Right lobe of liver (tissue), 6 donors: ENCODE results near the gene KCNMA1. TPM values are rescaled to one million over a fixed set of nuclear protein-coding genes. Genes with fewer than 3 reads are reported as not detected.

Source experiments
- ATAC-seq, 4 donors: fragments of 200-7000 bp; cut with Tn5 transposase; one replicate each; pipeline ENCODE4 v1.9.1; 2020; ENCODE audit warnings: mild to moderate bottlenecking in 4 of 4, moderate library complexity in 4 of 4
- DNase-seq, 3 donors: peaks; one replicate each; pipeline ENCODE4 v3.0.0-alpha.2; 2020
- H3K27ac ChIP-seq, 3 donors: fragments of 200-600 bp; one replicate each; pipeline ENCODE4 v1.8.0; 2022
- H3K27me3 ChIP-seq, 2 donors: fragments of 200-600 bp; one replicate each; pipeline ENCODE4 v1.8.0; 2022
- H3K36me3 ChIP-seq, 4 donors: fragments of 200-600 bp; sonication (generic) in 1 of 4; one replicate each; pipeline versions ENCODE4 v1.5.1 to v1.8.0; 2017 to 2022; ENCODE audit warnings: control low read depth in 1 of 4
- H3K4me1 ChIP-seq, 4 donors: fragments of 200-600 bp; sonication (generic) in 1 of 4; one replicate each; pipeline versions ENCODE4 v1.5.1 to v1.8.0; 2017 to 2022; ENCODE audit warnings: control low read depth in 1 of 4
- H3K4me3 ChIP-seq, 3 donors: fragments of 200-600 bp; one replicate each; pipeline ENCODE4 v1.8.0; 2022
- H3K9me3 ChIP-seq, 4 donors: fragments of 200-600 bp; sonication (generic) in 1 of 4; one replicate each; pipeline versions ENCODE4 v1.5.1 to v1.8.0; 2017 to 2022; ENCODE audit warnings: control low read depth in 1 of 4
- POLR2A ChIP-seq: fragments of 450-650 bp; IDR thresholded peaks from one replicate; pipeline ENCODE4 v1.6.1; 2017; ENCODE audit warnings: antibody characterized with exemption, mild to moderate bottlenecking
- WGBS: methylation state at CpG from one replicate; pipeline ENCODE4 v1.1.6; 2018; ENCODE audit warnings: low coverage, low lambda C conversion rate; ENCODE audit not compliant: insufficient coverage; ENCODE audit errors: missing lambda C conversion rate; 5-methylcytosine and 5-hydroxymethylcytosine counted together
- intact Hi-C, 2 donors: fragments of 100-400 bp; cut with DNase I; formaldehyde crosslinking; loops; one replicate each; pipeline versions ENCODE4 v1.11.2 to v1.14.1; 2022
- total RNA-seq, 6 experiments: library from RNA; depleted of rRNA in 2 of 6; stranded (reverse); fragments of >200 nt in 2 of 6; fragmentation: NEBNext Ultra II Directional in 3 of 6; extraction: Animal tissue kit (Norgen Biotek cat#: 25700) in 3 of 6; gene quantifications; one replicate each; pipeline versions ENCODE4 v1.1.0 to v1.2.4, GENCODE V29; 2016 to 2023
- TF ChIP-seq, protein P1 (sequence below), 4 donors: fragments of 200-600 bp in 3 of 4; fragments of 450-650 bp in 1 of 4; IDR thresholded peaks; one replicate each; pipeline versions ENCODE4 v1.5.1 to v1.8.0; 2016 to 2022; ENCODE audit warnings: antibody characterized with exemption in 4 of 4, mild to moderate bottlenecking in 2 of 4
- donor health status: DM: no; HTN: yes; CAD: no.
- donor health status: DM: no; HTN: no; CAD: no.
- donor health status: DM: no; HTN: no; CAD: no.
- donor health status: DM: no; HTN: yes; CAD: no.
- donor health status: DM: no; HTN: yes; CAD: no.

KCNMA1 gene
- total RNA-seq, 6 experiments from 2014 or later = 5.7 to 48.0 (median 15.1) TPM

DNA sequence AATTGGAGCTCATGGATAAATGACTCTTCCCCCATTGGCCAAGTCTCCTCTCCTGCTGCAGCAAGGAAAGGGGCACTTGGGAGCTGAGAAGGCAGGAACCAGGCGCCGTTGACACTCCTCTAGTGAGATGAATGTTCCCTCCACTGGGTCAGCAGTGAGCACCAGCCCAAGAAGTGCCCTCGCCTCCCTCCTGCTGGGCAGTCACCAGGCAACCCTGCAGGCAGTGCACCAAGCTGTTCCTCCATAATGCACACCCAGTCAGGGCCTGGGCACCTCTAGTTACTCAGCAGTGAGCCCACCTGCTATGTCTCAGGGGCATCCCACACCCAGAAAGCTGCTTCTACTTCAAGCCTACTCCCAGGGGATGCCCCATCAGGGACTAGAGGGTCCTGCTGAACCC is 84.3 kb downstream of the KCNMA1 start:
- Histone ChIP-seq H3K36me3 (no peaks in the 10 kb centered on the region), H3K27me3 (no peaks in the 10 kb centered on the region), H3K27ac (peak overlapping the region; percentile 5 to 90 (median 70)), H3K4me1 (peaks cover 0 to 45% (median 12%) of the 10 kb centered on the region in 4 donors), H3K4me3 (no peak overlapping the region), H3K9me3 (no peaks in the 10 kb centered on the region)
- WGBS = 80% methylated on average over 1 of the region's 3 CpGs
- DNase-seq (no peak), ATAC-seq (no peak)
- intact Hi-C loops = no loop called here
- TF ChIP-seq, protein P1, sequence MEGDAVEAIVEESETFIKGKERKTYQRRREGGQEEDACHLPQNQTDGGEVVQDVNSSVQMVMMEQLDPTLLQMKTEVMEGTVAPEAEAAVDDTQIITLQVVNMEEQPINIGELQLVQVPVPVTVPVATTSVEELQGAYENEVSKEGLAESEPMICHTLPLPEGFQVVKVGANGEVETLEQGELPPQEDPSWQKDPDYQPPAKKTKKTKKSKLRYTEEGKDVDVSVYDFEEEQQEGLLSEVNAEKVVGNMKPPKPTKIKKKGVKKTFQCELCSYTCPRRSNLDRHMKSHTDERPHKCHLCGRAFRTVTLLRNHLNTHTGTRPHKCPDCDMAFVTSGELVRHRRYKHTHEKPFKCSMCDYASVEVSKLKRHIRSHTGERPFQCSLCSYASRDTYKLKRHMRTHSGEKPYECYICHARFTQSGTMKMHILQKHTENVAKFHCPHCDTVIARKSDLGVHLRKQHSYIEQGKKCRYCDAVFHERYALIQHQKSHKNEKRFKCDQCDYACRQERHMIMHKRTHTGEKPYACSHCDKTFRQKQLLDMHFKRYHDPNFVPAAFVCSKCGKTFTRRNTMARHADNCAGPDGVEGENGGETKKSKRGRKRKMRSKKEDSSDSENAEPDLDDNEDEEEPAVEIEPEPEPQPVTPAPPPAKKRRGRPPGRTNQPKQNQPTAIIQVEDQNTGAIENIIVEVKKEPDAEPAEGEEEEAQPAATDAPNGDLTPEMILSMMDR (IDR thresholded peaks at IDR 0.05) = no peak
- no peak for TF ChIP-seq POLR2A

DNA sequence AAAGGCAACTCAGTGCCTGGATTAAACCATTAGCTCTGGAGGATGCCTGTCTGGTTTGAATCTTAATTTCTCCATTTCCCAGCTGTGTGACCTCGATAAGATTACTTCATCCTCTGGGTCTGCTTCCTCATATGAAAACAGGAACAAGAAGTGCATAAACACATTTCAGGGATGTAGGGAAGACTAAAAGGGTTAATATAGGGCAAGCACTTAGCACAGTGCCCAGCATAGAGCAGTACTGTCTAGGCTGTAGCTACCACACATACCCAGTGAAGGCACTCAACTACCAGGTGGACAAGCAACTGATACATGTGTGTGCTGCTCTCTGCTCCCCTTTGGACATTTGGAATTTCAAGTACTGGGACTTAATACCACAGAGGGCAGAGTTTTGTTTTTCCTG is 85.4 kb downstream of the KCNMA1 start:
- Histone ChIP-seq H3K9me3 (no peaks in the 10 kb centered on the region), H3K27me3 (no peaks in the 10 kb centered on the region), H3K4me3 (no peak overlapping the region), H3K27ac (peak overlapping the region in 2 of 3 donors; percentile 5 to 90), H3K36me3 (no peaks in the 10 kb centered on the region), H3K4me1 (peaks cover 0 to 39% (median 12%) of the 10 kb centered on the region in 4 donors)
- peak in 3 of 4 donors; percentile 14 to 19 (median 19) for ATAC-seq
- DNase-seq = no peak
- intact Hi-C loops = no loop called here
- 60% methylated on average over 1 of the region's 1 CpG for WGBS
- peak; percentile 41 for TF ChIP-seq POLR2A
- TF ChIP-seq, protein P1 (IDR thresholded peaks at IDR 0.05) = no peak

DNA sequence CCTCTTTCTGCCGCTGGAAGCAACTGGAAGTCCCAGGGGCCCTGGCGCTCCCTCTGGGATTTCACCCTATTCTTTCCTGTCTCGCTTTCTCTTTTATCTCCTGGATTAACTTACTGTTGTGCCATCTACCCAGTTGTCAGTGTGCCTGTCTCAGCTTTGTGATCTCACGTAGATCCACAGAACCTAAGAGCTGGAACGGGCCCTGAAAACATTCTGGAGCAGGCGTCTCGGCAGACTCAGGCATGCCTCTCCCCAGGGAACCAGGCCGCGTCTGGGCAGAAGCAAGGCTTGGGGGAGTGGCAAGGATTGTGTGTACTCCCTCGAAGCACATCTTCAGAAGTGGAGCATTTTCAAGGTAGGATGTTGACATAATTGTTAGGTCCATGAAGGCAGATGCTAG is 87.2 kb downstream of the KCNMA1 start:
- Histone ChIP-seq H3K4me1 (peaks cover 0 to 21% (median 8%) of the 10 kb centered on the region in 4 donors), H3K36me3 (no peaks in the 10 kb centered on the region), H3K27me3 (no peaks in the 10 kb centered on the region), H3K27ac (no peak overlapping the region), H3K9me3 (no peaks in the 10 kb centered on the region), H3K4me3 (no peak overlapping the region)
- 84% methylated on average over 10 of the region's 10 CpGs for WGBS
- no peak for TF ChIP-seq POLR2A
- TF ChIP-seq, protein P1 (IDR thresholded peaks at IDR 0.05) = no peak
- intact Hi-C loops = no loop called here
- no peak for DNase-seq
- no peak for ATAC-seq

DNA sequence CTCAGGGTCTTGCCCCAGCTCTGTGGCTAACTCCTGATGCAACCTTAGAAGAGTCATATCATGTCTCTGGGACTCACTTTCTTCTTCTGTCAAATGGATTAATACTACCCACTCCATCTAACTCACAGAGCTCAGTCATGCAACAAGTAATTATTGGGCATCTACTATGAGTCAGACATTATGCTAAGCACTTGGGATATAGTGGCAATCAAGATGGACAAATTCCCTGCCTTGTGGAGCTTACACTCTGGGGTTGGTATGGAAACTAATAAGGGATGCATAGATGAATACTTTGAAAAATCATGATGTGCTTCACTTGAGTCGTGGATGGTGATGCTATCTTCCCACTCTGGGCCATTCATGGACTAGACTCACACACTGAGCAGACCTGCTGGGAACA is 88.9 kb downstream of the KCNMA1 start:
- 83% methylated on average over 1 of the region's 1 CpG for WGBS
- H3K4me3 ChIP-seq = no peak overlapping the region
- no peak overlapping the region for H3K27ac ChIP-seq
- peaks cover 0 to 4% (median 0%) of the 10 kb centered on the region in 4 donors for H3K4me1 ChIP-seq
- TF ChIP-seq, protein P1 (IDR thresholded peaks at IDR 0.05) = no peak
- TF ChIP-seq POLR2A = no peak
- intact Hi-C loops = no loop called here
- H3K9me3 ChIP-seq = no peaks in the 10 kb centered on the region
- H3K27me3 ChIP-seq = no peaks in the 10 kb centered on the region
- ATAC-seq (no peak), DNase-seq (no peak)
- H3K36me3 ChIP-seq = no peaks in the 10 kb centered on the region

DNA sequence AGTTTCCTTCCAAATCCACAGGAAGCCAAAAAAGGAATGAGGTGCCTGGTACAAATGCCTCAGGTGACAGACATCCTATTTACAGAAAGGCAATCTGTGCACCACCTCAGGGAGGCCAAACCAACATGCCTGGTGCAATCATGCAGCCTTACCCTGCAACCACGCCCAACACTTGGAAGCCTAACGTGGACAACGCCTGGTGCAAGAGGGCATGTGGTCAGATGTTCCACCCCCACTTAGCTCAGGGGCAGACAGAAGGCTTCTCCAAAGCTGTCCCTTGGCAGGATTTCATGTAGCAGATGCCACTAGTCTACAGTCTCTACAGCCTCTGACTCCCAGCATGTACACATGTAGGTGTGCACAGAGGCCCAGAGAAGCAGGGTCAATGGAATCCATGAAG is 89.5 kb downstream of the KCNMA1 start:
- WGBS = no CpG with 5 or more reads among the region's 3 CpGs
- intact Hi-C loops = no loop called here
- DNase-seq = no peak
- TF ChIP-seq POLR2A = no peak
- TF ChIP-seq, protein P1 (IDR thresholded peaks at IDR 0.05) = no peak
- Histone ChIP-seq H3K9me3 (no peaks in the 10 kb centered on the region), H3K27ac (no peak overlapping the region), H3K36me3 (no peaks in the 10 kb centered on the region), H3K4me1 (no peaks in the 10 kb centered on the region), H3K27me3 (no peaks in the 10 kb centered on the region), H3K4me3 (no peak overlapping the region)
- peak in 2 of 4 donors; percentile 34 to 41 for ATAC-seq
